GM19035 (cell line): ENCODE data around the gene SNRPD3.

Experiments
- ATAC-seq: cut with Tn5 transposase; IDR thresholded peaks from one replicate; pipeline ENCODE4 v1.9.1; 2021; ENCODE audit not compliant: unreplicated experiment

The SNRPD3 gene

GRCh38 chr22:24566899-24567511 is 11.2 kb downstream of the SNRPD3 start:
- no peak for ATAC-seq

- ATAC-seq, result no peak
Observed at GRCh38 chr22:24567668-24568067, 11.9 kb downstream of the SNRPD3 start.

GRCh38 chr22:24571266-24571665 is 15.5 kb downstream of the SNRPD3 start:
- no peak for ATAC-seq

GRCh38 chr22:24576778-24577177 is 21.0 kb downstream of the SNRPD3 start:
- no peak for ATAC-seq

- no peak for ATAC-seq
Observed at GRCh38 chr22:24578355-24579257, 22.8 kb downstream of the SNRPD3 start.

- no peak for ATAC-seq
Observed at GRCh38 chr22:24579258-24579601, 23.4 kb downstream of the SNRPD3 start.

- no peak for ATAC-seq
Observed at GRCh38 chr22:24580276-24580675, 24.5 kb downstream of the SNRPD3 start.

- no peak for ATAC-seq
Observed at GRCh38 chr22:24582056-24582814, 26.4 kb downstream of the SNRPD3 start.

- no peak for ATAC-seq
Observed at GRCh38 chr22:24583221-24584165, 27.7 kb downstream of the SNRPD3 start.

- ATAC-seq, result no peak
Observed at GRCh38 chr22:24584166-24584790, 28.5 kb downstream of the SNRPD3 start.

GRCh38 chr22:24584871-24585411 is 29.1 kb downstream of the SNRPD3 start:
- ATAC-seq, result no peak

- ATAC-seq, result no peak
Observed at GRCh38 chr22:24585461-24585860, 29.7 kb downstream of the SNRPD3 start.

GRCh38 chr22:24585927-24586546 is 30.2 kb downstream of the SNRPD3 start:
- ATAC-seq, result no peak

- ATAC-seq, result no peak
Observed at GRCh38 chr22:24587251-24587650, 31.5 kb downstream of the SNRPD3 start.

GRCh38 chr22:24587948-24588347 is 32.1 kb downstream of the SNRPD3 start:
- no peak for ATAC-seq

GRCh38 chr22:24588381-24588756 is 32.6 kb downstream of the SNRPD3 start:
- no peak for ATAC-seq

- ATAC-seq, result no peak
Observed at GRCh38 chr22:24588757-24589481, 33.1 kb downstream of the SNRPD3 start.

- ATAC-seq, result no peak
Observed at GRCh38 chr22:24589518-24590030, 33.8 kb downstream of the SNRPD3 start.
